HepG2 (cell line): ENCODE measurements around the gene TRAF5.

Experiments used
- ATF5 ChIP-seq: sonication (generic); formaldehyde crosslinking; IDR thresholded peaks from 2 replicates; pipeline ENCODE4 v1.4.0; 2020; ENCODE audit warnings: mild to moderate bottlenecking, low read depth, missing genetic modification reagents
- IRF1 ChIP-seq: sonication (generic); formaldehyde crosslinking; IDR thresholded peaks from 2 replicates; pipeline ENCODE4 v1.4.0; 2020; ENCODE audit warnings: low read depth, mild to moderate bottlenecking, missing genetic modification reagents
- JARID2 ChIP-seq: sonication (generic); formaldehyde crosslinking; IDR thresholded peaks from 2 replicates; pipeline ENCODE4 v1.8.1; 2023; ENCODE audit warnings: missing genetic modification reagents, inconsistent platforms; ENCODE audit not compliant: insufficient replicate concordance
- TCF12 ChIP-seq, 2 experiments: fragments of 450-650 bp in 1 of 2; sonication (generic) in 1 of 2; formaldehyde crosslinking in 1 of 2; IDR thresholded peaks; 2 replicates each; pipeline versions ENCODE4 v1.6.1 to v1.8.0; 2017 to 2022; ENCODE audit warnings: antibody characterized with exemption in 1 of 2, mild to moderate bottlenecking in 1 of 2, missing genetic modification reagents in 1 of 2, moderate library complexity in 1 of 2
- ZNF225 ChIP-seq: sonication (generic); formaldehyde crosslinking; IDR thresholded peaks from 2 replicates; pipeline ENCODE4 v1.4.0; 2020; ENCODE audit warnings: mild to moderate bottlenecking, missing genetic modification reagents

- TF ChIP-seq TCF12 (IDR thresholded peaks at IDR 0.05): no peak
- no peak for TF ChIP-seq TCF12 (CRISPR knock-in tag; IDR thresholded peaks at IDR 0.05)
- TF ChIP-seq JARID2: no peak
- no peak for TF ChIP-seq ATF5 (CRISPR knock-in tag)
- TF ChIP-seq ZNF225 (CRISPR knock-in tag): no peak
- no peak for TF ChIP-seq IRF1
Observed at GRCh38 chr1:211329764-211330201, 3.1 kb downstream of the TRAF5 start.
